HG03135 (cell line): Measurements from ENCODE around the gene DHRS4L2.

ENCODE experiments used
- ATAC-seq: cut with Tn5 transposase; IDR thresholded peaks from one replicate; pipeline ENCODE4 v1.9.1; 2021; ENCODE audit warnings: mild to moderate bottlenecking, moderate library complexity; ENCODE audit not compliant: unreplicated experiment

The DHRS4L2 gene

DNA sequence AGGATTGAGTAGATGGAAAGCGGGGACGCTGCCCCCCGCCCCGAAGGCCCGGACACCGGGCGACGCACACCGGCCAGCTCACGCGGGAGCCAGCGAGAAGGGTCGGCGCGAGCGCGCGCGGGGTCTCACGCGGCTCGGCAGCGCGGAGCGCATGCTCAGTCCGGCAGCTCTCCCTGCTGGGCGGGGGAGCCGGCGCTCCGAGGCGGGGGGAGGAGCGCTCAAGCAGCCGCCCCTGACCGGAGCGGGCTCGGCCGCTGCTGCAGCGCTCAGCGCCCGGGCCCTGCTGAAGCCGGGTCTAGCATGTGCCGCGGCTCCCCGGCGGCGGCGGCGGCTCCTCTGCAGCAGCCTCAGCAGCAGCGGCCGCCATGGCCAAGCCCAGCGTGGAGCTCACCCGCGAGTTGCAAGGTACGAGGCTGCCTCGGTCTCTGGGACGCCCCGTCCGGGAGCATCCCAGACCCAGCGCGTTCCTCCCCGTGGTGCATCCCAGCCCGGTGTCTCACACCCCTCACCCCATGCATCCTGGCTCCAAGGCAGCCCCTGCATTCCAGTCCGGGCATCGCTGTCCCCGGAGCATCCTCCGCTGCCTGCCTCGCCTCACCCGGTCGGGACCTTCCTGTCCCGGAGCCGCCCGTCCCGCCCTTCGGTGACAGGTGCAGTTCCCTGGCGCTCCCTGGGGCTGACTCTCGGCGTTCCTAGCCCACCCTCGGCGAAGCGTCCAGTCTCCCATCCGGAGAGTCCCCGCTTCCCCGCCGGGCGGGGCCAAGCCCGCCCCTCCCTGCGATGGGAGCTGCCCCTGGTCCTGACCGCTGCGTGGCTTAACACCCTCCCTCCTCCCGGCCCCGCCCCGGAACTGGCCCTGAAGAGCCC, 63.3 kb downstream of the DHRS4L2 start, which contains the start of gene CARMIL3:
Gene CARMIL3 (plus strand): TSS at position 221 of the 867 bp plus-strand sequence. CDS start 145 bp downstream, at position 366.
- peak; percentile 66 for ATAC-seq

GRCh38 chr14:24052656-24053547, 64.2 kb downstream of the DHRS4L2 start:
- ATAC-seq, result no peak

- no peak for ATAC-seq
Observed at GRCh38 chr14:24053548-24054323, 65.0 kb downstream of the DHRS4L2 start.

- no peak for ATAC-seq
Observed at GRCh38 chr14:24054324-24054641, 65.6 kb downstream of the DHRS4L2 start.

- ATAC-seq, result no peak
Observed at GRCh38 chr14:24054646-24055045, 65.9 kb downstream of the DHRS4L2 start.
